Stimulated activated CD4-positive, alpha-beta T cell treated with anti-CD3 and anti-CD28 coated beads, Interleukin-15, amount 100 ng/mL, for 24 hours (primary cell): ENCODE data around the gene B4GAT1.
"Not testable (repeated sequence)": the region's sequence is repeated elsewhere in the genome, so short reads cannot be mapped to it uniquely, and the experiment has no call there.

Experiments used
- DNase-seq: peaks from one replicate; pipeline ENCODE4 v3.0.0-alpha.2; 2020

Gene B4GAT1

GRCh38 chr11:66347425-66348276 is at the start of gene B4GAT1:
Gene B4GAT1, minus strand, starts transcription at chr11:66347629. Its CDS starts 84 bp downstream, at chr11:66347545.
- peak; percentile 91 for DNase-seq

DNA sequence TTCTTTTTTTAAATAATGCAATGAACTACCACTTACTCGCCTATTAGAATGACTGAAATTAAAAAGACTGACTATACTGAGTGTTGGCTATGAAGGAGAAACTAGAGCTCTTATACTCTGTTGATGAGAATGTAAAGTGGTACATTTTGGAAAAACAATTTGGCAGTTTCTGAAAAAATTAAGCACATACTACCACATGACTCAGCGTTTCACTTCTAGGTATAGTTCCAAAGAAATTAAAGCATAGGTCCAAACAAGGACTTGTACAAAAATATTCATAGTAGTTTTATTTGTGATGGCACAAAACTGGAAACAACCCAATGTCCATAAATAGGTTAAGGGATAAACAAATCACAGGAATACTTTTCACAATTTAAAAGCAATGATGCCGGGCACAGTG is 46.5 kb upstream of the B4GAT1 start:
- DNase-seq, result no peak

DNA sequence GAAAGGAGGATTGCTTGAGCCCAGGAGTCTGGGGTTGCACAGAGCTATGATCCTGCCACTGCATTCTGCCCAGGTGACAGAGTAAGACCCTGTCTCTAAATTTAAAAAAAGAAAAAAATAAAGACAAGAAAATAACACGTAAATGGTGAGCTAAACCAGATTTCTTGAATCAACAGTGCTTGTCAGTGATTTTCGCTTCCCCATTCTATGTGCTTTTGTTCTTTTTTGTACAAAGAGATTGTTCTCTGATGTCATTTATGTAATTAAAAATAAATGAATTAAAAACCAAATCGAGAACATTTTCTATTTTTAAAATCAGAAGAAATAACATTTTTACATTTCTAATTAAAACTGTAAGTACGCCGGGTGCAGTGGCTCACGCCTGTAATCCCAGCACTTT is 43.9 kb upstream of the B4GAT1 start:
- no peak for DNase-seq

- peak; percentile 81 for DNase-seq
These were observed 41.5 kb upstream of the B4GAT1 start for GRCh38 chr11:66388780-66389386.

DNA sequence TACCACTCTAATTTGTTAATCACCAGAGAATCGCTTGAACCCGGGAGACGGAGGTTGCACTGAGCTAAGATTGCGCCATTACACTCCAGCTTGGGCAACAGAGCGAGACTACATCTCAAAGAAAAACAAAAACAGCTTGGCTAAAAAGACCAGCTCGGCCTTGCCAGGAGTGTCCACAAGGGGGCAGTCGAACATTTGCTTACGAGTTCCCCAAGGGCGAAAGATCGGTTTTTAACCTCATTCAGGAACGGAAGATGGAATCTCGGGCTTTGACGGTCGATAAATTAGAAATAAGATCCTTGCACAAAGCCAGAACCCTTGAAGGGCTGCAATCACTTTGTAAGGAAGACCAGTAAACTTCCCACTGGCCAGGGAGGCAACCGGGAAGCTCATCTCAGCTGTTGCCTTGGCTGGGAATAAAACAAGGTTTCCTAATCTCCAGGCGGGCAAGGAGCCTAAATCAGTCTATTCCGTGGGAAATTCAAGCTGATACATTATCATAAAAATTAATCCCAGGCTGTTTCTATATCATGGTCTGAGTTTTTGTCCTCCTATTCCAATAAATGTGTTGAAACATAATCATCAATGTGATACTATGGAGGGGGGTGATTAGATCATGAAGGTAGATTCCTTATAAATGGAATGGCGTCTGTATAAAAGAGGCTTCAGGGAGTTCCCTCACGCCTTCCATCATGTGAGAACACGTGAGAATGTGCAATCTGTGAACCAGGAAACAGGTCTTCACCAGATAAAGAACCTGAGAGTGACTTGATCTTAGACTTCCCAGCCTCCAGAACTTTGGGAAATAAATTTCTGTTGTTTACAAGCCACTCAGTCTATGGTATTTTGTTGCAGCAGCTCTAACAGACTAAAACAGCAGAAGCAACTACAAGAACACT is 39.0 kb upstream of the B4GAT1 start:
- peak; percentile 90 for DNase-seq

DNA sequence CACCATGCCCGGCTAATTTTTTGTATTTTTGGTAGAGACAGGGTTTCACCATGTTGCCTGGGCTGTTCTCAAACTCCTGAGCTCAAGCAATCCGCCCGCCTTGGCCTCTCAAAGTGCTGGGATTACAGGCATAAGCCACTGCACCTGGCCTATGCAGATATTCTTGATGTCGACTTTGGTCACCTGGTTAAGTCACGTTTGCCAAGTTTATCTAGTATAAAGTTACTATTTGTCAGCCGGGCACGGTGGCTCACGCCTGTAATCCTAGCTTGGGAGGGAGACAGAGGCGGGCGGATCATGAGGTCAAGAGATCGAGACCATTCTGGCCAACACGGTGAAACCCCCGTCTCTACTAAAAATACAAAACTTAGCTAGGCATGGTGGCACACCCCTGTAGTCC is 36.9 kb upstream of the B4GAT1 start:
- DNase-seq, result not testable (repeated sequence)

- DNase-seq, result not testable (repeated sequence)
These were observed 32.8 kb upstream of the B4GAT1 start for GRCh38 chr11:66380264-66380663.

- DNase-seq, result not testable (repeated sequence)
These were observed 26.4 kb upstream of the B4GAT1 start for GRCh38 chr11:66373690-66374287.

GRCh38 chr11:66373265-66373664 is 25.8 kb upstream of the B4GAT1 start:
- DNase-seq, result no peak

- peak; percentile 88 for DNase-seq
These were observed 24.4 kb upstream of the B4GAT1 start, which contains the start of gene SLC29A2 for GRCh38 chr11:66371627-66372415. Gene SLC29A2, minus strand, starts transcription at chr11:66371760. Its CDS starts 169 bp downstream, at chr11:66371591.

DNA sequence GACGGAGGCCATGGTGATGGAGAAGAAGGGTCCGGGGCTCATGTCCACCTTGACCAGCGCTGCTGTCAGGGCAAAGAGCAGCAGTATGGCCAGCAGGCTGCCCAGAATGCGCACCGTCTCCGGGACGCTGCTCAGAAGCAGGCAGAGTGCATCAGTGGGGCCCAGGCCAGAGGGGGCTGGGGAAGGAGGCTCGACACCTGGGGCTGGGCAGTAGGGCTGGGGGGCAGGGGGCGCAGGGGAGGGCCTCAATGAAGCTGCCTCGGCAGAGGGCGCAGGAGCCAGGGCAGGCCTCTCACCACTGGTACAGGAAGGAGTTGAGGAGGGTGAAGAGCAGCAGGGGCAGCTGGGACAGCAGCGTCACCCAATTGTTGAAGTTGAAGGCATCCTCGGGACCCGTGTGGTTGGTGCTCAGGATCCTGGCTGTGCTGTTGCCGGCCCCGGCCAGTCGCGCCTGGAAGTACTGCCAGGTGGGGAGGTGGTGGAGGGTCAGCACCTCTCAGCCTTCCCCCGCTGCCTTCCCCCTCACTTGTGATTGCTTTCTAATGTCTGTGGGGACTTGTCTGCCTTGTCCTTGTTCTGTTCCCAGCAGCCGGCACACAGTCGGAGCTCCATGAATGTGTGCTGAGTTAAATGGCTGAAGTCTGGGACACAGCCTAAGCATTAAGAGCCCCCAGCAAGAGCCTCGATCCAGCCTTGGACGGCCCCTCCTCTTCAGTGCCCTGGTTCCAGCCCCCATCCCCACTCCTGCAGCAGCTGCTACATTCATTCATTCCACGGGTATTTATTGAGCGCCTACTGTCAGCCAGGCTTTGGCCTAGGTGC is 21.9 kb upstream of the B4GAT1 start:
- no peak for DNase-seq

GRCh38 chr11:66368484-66368883 is 21.1 kb upstream of the B4GAT1 start:
- DNase-seq, result no peak

GRCh38 chr11:66367561-66368312 is 20.3 kb upstream of the B4GAT1 start:
- DNase-seq, result no peak

DNA sequence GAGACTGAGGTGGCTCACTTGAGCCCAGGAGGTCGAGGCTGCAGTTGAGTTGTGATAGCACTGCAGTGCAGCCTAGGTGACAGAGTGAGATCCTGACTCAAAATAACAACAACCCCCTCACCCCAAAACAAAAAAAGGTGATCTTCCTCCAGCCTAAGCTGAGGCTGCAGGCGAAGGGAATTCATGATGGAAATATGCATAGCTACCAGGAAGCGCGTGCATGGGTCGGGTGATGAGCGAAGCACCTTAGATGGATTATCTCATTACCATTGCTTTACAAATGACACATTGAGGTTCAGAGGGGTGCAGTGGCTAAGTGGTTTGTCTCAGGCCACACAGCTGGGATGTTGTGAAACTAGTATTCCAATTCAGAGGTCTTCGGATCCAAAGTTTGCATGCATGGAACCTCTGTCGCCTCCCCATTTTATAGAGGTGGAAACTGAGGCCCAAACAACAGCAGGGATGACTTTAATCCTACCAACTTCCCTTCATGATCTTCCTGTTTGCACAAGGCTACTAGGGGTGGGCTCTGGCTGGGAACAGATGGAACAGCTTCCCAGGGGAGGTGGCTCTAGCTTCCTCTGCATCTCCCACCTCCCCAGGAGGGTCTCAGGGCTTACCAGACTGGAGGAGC is 19.5 kb upstream of the B4GAT1 start:
- DNase-seq, result no peak

- no peak for DNase-seq
These were observed 18.5 kb upstream of the B4GAT1 start for GRCh38 chr11:66365711-66366619.

- no peak for DNase-seq
These were observed 17.7 kb upstream of the B4GAT1 start for GRCh38 chr11:66365166-66365565.

- DNase-seq, result peak; percentile 86
These were observed 16.5 kb upstream of the B4GAT1 start for GRCh38 chr11:66363805-66364535.

DNA sequence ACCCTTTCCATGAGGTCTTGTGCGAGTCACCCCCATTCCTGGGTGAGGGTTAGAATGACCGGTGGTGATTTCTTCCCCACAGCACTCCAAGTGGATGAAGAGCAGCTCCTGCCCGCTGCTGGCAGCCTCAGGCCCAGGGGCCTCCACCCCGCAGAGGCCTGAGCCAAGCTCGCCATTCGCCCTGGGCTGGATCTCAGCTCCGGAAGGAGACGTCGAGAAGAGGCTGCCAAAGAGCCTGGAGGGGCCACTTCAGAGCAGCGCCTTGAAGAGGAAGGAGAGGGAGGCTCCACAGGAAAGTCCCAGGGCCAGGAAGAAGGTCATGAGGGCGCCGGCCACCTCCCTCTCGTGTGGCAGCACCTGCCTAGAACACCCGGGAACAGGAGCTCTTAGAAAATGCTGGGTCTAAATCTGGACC is 15.8 kb upstream of the B4GAT1 start:
- no peak for DNase-seq
